ENCODE results near the gene TATDN3.
"Not testable (repeated sequence)": the region's sequence is repeated elsewhere in the genome, so short reads cannot be mapped to it uniquely, and the experiment has no call there.

Gene TATDN3

GRCh38 chr1:212791676-212792395, at the start of gene TATDN3, which contains the start of gene NSL1:
TATDN3 (plus strand) TSS chr1:212791894; CDS start chr1:212791922, 28 bp downstream.
NSL1 (minus strand) TSS chr1:212791777; CDS start chr1:212791763, 14 bp downstream.
- peak; percentile 78 to 87 for DNase-seq

GRCh38 chr1:212743901-212744475, 47.7 kb upstream of the TATDN3 start:
- DNase-seq = no peak

- DNase-seq = no peak
Observed at GRCh38 chr1:212745303-212745702, 46.4 kb upstream of the TATDN3 start.

DNA sequence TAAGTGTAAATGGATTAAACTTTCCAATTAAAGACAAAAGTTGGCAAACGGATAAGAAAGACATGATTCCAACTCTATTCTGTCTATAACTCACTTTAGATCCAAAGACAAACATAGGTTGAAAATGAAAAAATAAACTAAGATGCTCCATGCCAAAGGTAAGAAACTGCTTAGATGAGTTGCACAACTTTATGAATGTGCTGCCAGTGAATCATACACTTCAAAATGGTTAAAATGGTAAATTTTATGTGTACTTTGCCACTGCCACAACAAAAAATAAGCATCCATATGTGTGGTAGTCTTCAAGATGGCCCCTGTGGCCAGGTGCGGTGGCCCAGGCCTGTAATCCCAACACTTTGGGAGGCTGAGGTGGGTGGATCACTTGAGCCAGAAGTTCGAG, 45.1 kb upstream of the TATDN3 start:
- DNase-seq = no peak

- DNase-seq = peak; percentile 28 to 62
Observed at GRCh38 chr1:212749821-212750535, 41.7 kb upstream of the TATDN3 start.

DNA sequence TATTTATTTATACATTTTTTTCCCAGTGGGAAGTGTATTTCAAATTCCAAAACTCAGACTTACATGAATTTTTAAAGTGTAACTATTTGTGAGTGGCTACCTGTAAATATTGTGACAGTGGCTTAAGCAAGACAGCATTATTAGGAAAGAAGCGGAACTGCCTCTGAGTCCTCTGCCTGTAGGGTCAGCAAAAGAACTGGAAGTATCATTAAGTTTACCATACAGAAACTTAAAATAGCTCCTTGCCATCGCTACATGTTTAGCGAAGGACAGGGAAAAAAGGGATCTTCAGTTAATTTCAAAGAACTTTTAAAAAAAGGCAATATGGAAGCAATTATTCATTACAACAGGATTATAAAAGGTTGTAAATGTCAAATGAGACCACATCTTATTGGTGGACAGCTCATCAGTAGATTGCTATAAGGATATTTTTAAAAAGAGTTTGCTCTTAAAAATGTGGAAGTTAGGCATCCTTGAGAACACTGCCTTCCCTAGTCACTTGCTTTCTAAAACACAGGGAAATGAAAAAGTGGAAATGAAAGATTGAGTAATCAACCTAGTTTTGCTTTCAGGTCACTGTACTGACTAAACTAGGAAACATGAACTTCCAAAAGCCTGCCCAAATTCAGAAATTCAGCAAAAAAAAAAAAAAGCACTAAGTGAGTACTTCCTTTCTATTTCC, 39.3 kb upstream of the TATDN3 start:
- DNase-seq = no peak

DNA sequence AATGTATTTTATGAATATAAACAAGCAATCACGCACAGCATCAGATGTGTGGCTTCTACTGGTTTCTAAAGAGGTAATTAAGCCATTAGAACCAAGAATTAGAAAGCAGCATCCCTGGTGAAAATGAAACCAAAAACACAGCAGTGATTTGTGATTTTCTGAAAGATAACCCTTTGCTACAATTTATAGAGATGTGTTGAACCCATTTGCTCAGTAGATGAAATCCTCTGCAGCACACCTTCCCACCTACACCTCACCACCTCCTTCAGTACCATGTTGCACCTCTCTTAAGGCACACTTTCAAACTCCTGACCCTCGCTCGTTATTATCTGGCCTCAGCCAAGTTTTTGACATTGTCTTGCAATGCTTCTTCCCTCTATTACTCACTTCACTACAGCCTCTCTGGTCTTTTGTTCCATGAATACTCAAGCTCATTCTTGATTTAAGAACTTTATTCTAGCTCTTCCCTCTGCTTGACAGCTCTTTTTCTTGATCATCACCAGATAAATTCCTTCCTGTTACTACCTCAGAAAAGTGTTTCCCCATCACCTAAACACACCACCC, 38.7 kb upstream of the TATDN3 start:
- DNase-seq = no peak

- no peak for DNase-seq
Observed at GRCh38 chr1:212753749-212754148, 37.9 kb upstream of the TATDN3 start.

DNA sequence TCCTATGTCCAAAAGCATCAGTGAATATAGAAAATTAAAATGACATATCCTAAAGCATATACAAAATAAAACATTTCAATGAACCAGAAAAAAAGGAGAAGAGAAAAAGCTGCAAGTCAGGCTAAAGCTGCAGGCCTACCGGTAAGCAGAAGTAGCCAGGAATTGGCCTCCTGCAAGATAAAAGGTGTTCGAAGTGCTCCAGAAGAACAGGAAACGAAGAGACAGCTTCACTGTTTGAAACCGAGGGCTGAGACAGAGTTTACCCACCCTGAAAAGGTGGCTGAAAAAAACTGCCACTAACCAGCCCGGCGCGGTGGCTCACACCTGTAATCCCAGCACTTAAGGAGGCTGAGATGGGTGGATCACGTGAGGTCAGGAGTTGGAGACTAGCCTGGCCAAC, 37.5 kb upstream of the TATDN3 start:
- no peak for DNase-seq

- no peak for DNase-seq
Observed at GRCh38 chr1:212754680-212755079, 37.0 kb upstream of the TATDN3 start.

- no peak for DNase-seq
Observed at GRCh38 chr1:212759683-212760082, 32.0 kb upstream of the TATDN3 start.

DNA sequence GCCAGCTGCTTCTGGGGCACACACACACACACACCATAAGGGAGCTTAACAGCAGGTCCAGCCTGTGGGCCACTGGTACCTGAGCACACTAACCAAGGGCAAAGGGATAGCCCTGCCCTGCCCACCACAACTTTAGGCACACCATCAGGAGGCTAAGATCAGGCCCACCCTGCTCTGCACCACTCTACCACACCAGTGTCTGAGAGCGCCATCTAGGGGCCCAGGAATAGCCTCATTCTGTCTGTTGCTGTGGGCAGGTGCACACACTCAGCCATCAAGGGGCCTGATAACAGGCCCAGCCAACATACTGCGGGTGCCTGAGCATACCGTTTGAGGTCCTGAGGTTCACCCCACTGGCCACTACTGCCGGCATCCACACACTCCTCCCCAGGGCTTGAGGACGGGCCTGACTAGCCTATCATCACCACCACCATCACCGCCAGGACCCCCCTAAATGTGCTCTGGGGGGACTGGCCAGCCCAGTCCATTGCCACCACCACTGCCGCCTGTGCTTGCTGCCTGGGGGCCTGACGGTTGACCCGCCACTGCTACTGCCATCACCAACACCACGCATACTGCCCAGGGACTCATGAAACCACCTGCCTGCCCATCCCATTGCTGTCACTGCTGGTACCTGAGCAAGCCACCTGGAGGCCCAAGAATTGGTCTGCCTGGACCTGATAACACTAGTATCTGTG, 31.4 kb upstream of the TATDN3 start:
- DNase-seq = peak; percentile 7 to 26

- DNase-seq = no peak
Observed at GRCh38 chr1:212762234-212762633, 29.5 kb upstream of the TATDN3 start.

GRCh38 chr1:212762839-212763238, 28.9 kb upstream of the TATDN3 start:
- no peak for DNase-seq

DNA sequence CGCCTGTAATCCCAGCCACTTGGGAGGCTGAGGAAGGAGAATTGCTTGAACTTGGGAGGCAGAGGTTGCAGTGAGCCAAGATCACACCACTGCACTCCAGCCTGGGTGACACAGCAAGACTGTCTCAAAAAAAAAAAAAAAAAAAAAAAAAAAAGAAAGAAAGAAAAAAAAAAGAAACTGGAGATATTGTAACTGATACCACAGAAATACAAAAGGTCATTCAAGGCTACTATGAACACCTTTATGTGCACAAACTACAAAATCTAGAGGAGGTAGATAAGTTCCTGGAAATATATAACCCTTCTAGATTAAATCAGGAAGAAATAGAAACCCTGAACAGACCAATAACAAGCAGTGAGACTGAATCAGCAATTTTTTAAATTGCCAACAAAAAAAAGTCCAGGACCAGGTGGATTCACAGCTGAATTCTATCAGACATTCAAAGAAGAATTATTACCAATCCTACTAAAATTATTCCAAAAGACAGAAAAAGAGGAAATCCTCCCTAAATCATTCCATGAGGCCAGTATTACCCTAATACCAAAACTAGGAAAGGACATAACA, 26.9 kb upstream of the TATDN3 start:
- not testable (repeated sequence) for DNase-seq

GRCh38 chr1:212766825-212767224, 24.9 kb upstream of the TATDN3 start:
- not testable (repeated sequence) for DNase-seq

DNA sequence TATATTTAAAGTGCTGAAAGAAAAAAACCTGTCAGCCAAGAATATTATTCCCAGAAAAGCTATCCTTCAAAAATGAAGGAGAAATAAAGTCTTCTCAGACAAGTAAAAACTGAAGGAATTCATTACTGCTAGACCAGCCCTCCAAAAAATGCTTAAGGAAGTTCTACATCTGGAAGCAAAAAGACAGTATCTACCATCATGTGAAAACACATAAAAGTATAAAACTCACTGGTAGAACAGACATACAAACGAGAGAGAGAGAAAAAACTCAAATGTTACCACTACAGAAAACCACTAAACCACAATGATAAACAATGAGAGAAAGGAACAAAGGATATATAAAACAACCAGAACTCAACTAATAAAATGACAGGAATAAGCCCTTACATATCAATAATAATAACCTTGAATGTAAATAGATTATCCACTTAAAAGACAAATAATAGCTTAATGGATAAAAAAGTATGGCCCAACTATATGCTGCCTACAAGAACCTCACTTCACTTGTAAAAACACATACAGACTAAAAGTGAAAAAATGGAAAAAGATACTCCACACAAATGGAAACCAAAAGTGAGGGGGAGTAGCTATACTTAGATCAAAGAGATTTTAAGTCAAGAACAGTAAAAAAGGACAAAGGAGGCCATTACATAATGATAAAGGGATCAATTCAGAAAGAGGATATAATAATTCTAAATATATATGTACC, 22.1 kb upstream of the TATDN3 start:
- DNase-seq = no peak

GRCh38 chr1:212771341-212771740, 20.4 kb upstream of the TATDN3 start:
- no peak for DNase-seq

DNA sequence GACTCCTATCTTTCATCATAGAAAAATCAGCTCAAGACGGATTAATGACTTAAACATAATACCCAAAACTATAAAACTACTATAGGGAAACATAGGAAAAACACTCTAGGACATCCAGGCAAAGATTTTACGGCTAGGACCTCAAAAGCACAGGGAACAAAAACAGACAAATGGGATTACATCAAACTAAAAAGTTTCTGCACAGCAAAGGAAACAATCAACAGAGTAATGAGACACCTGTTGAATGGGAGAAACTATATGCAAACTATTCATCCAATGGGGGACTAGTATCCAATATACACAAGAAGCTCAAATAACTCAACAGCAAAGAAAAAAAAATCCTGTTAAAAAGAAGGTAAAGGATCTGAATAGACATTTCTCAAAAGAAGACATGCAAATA, 18.7 kb upstream of the TATDN3 start:
- no peak for DNase-seq

GRCh38 chr1:212774584-212774983, 17.1 kb upstream of the TATDN3 start:
- DNase-seq = no peak

DNA sequence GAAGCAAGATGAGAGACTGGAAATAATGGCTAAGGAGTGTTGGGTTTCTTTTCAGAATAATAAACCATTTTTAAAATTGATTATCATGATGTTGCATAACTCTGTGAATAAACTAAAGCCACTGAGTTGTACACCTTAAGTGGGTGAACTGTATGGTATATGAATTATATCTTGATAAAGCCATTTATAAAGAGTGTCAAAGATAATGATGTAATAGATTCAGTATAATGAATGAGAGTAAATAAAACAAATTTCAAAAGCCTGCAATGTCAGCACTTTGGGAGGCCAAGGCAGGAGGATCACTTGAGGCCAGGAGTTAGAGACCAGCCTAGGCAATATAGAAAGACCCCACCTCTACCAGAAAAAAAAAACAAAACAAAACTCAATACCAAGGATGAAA, 16.5 kb upstream of the TATDN3 start:
- DNase-seq = no peak
